CD1c-positive myeloid dendritic cell (primary cell): ENCODE results near the gene SLCO4A1.

ENCODE experiments used
- DNase-seq: peaks from one replicate; pipeline ENCODE4 v3.0.0-alpha.2; 2016; ENCODE audit errors: extremely low spot score

Gene SLCO4A1

DNA sequence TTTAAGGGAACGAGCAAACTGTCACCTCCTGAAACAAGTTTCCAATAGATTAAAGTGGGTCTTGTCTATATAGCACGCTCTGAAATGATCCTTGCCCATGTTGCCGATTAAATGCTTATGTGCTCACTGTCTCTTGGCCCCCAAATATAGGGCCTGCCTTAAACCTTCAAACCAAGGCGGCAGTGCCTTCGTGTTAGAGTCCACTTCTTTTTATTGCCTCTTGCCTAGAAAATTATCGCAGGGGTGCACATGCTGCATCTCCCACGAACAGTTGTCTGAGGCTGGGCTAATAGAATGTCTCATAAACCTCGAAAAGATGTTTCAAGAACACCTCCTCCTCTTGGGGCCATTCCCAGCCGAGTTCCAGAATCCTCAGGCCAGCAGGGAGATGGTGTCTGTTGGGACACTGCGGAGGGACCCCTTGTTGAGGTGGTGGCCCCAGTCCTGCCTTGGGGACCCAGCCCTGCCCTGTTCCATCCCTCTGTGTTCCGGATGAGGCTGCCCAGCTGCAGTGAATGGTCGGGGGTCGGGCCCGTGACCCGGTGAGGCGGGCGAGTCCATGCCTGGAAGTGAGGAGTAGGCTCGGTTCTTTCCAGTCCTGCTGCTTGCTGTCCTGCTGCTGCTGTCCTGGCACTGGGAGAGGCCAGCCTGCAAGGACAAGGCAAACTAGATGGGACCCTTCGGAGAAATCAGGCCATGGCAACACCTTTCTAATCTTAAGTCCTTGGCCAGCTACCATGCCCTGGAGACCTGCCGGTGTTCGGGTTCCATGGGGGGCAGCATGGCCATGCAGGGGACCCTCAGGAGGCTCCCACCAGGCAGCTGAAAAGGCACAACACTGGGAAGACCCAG lies 34.7 kb upstream of the SLCO4A1 start:
- no peak for DNase-seq

DNA sequence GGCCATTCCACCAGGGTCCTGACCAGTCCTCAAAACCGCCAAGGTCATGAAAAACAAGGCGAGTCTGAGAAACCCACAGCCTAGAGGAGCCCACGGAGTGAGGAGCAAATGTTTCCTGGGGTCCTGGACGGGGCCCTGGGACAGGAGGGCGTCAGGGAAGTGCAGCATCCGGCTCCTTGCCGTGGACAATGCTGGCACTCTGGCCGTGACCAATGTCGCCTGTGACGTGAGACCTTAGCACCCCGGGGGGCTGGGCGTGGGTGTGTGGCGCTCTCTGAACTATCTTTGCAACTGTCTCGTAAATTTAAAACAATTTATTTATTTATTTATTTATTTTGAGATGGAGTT lies 34.1 kb upstream of the SLCO4A1 start:
- DNase-seq = no peak

DNA sequence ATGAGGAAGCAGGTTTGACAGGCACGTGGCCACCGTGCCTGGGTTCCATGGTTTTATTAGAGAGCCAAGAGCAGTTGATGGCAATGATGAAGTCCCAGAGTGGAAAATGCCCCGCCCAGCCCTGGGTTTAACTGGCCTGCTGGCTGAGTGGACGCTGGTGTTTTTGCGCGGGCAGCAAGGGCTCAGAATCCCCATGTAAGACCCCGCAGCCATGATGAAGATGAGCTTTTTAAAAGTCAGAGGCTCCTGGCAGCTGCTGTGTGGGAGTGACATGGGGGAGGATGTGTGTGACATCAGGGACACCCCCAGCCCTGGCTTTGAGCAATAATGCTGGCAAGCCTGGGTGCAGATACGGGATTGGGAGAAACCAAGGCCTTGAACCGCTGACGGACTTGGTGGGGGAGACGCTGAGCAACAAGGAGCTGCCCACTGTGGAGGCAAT lies 33.0 kb upstream of the SLCO4A1 start:
- no peak for DNase-seq

DNA sequence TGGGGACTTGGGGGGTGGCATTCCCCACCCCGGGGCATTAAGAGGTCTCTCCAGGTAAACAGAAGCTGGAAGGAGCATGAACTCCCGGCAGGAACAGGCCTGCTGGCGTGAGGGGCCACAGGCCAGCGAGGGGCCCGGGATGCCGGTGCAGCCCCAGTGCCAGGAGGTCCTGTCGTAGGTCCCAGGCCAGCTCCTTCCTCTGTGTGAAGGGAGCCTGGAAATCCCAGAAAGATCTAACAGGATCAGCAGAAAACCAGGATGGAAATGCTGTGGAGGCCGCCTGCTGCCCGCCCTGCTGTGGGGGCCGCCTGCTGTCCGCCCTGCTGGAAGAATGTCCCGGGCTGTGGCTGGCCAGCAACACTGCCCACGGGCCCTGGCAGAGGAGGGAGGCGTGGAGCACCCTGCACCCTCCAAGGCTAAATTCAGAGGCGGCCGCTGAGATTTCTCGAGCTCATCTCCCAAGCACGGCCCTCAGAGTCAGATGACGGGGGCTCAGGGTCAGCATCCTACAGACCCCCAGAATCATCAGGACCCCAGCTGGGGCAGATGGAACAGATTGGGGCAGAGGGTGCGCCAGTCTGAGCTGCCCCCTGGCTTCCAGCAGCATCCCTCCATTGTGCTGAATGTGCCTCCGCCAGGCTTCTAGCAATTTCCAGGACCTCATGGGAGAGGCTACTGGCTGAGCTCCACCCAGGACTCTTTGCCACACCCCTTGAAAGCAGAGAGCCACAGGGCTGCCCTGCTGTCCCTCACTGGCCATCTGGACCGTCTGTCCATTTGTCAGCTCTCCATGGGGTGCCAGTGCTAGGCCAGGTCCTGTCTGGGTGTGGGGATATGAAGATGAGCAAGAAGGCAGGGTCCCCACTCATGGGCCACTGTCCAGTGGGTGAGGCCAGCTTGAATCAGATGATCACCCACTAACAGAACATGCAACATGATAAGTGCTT lies 32.2 kb upstream of the SLCO4A1 start:
- DNase-seq = no peak

DNA sequence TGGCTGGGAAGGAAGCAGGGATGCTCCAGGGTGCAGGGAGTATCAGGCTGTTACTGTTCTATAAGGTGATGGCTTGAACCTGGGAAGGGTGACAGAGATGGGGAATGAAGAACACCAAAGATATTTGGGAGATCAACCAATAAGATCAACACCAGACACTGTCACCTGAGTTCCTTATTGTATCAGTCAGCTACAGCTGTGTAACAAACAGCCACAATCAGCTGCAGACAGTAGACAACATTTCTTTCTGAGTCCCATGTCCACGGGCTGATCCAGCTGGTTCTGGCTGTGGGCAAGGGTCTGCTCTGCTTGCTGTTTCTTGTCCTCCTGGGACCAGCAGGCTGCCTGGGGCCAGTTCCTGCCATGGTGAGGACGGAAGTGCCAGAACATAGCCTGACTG lies 31.3 kb upstream of the SLCO4A1 start:
- DNase-seq = no peak

DNA sequence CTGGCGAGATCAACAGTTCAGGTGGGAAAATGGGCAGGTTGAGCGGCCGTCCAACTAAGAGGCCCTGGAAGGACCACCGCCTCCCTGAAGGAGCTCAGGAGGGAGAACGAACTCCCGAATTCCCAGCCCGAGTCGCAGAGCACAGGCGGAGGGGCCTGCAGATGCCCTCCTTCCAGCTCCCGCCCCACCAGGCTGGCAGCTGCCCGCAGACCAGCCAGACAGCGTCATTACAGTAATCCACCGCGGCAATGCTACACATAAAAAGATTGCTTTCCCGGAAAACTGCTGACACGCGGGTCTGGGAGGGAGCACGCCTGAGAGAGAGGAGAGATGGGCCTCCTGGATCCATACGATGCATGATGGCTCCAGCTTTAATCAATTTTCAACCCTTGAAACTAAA lies 30.5 kb upstream of the SLCO4A1 start:
- DNase-seq = no peak

DNA sequence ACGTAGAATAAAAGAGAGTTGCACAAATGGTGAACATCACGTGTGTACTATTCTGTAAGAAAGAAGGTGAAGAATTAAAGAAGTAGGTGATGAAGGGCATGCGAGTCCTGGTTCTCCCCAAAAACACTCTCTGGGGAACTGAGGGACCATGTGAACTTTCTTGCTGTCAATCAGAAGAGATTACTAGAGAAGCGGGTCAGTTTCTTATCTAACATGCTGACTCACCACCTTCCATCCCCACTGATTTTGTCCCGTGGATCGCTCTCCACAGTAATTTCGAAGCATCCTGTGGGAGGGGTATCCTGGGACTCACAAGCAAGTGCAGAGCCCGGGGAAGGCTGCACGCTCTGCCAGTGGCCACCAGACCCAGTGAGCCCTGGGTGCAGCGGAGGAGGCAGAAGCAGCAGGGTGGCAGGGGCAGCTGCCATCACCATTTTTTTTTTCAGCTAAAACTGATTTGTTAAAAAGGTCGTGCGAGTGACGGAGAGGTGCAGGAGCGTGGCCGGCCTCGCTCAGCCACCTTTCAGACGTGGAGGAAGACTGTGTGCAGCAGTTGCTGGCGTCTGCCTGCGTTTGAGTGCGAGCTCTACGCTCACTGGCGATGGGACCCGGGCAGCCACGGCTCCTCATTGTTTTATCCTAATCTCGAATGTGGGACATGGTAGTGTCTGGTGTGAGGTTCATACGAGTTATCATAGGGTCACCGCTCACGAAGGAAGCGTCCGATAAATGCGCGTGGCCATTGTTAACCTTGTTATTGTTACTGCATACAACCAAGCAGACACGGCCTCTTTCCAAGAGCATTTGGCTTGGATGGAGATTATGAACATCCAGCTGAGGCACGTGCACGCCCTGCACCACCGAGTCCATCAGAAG lies 28.0 kb upstream of the SLCO4A1 start:
- DNase-seq = no peak

DNA sequence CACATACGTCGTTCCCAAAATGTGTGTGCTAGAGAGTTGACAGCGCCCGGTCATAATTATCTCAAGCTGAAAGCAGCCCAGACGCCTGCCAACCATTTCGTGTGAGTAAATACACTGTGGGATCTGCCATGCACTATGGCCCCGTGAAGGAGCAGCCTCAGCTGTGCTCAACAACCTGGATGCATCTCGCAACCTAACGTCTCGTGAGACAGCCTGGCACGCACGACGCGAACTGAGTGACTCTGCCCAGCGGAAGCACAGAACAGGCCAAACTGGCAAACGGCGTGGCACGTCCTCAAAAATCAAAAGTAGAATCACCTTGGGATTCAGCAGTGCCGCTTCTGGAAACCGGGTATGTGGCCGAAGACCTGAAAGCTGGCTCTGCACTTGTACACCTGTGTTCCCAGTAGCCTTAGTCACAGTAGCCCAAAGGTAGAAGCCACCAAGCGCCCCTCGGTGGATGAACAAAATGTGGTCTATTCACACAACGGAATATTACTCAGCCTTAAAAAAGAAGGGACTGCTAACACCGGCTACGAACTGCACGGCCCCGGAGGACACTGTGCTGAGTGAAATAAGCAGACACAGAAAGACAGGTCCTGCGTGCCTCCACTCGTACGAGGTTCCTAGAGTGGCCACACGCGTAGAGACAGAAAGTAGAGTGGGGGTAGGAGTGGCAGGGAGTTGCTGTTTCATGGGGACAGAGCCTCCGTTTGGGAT lies 27.2 kb upstream of the SLCO4A1 start:
- no peak for DNase-seq

DNA sequence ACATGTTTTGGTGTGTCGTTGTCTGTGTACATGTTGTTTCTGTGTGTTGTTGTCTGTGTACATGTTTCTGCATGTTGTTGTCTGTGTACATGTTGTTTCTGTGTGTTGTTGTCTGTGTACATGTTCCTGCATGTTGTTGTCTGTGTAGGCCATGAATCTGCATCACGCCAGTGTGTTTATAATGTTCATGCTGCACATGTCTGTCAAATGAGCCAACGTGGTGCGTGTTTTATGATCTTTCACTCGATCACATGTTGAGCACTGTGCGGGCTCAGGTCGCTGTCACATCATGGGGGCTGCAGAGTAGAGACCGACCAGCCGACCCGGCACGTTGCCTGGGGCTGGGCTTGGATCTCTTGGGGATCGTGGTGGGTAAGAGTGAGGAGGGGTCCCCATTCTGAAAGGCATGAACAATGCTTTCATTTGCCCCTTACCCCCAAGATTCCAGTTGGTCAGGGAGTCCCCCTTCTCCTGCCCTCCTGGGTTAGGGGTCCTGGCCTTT lies 26.5 kb upstream of the SLCO4A1 start:
- DNase-seq = no peak

DNA sequence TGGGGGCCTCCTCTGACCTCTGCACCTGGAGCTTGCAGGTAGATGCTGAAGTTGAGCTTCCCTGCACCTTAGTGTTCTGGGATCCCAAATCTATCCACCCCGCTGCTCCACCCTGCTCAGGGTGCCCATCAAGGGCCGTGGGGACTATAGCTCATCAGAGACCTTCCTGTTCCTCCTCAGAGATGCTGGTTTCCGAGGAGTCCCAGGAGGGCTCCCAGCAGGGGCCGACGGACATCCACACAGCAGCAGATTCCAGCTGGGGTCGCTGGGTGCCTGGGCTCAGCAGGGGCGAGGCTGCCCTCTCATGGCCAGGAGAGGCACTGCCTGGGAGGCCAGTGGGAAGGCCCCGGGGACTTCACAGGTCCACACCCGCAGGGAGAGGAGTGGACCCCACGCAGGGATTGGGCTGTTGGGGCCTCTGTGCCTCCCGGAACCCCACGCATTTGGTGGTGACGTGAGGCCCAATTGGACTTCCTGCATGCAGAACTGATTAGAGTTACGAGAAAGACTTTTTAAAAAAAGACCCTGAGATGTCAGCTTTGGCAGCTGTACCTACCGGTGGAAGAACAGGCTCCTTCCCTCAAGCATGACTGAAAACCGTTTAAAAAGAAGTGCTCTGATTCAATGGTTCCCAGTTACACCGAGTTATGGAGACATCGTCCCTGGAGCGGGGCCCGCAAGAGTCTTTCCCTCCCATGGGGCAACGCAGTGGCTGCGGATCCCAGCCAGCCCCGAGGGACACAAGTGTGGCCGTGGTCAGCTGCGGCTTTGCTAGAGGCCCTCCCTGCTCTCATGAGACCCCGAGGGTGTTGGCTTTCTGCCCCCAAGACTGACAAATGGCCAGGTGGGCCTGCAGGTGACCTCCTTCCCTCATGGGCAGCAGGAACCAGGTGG lies 25.3 kb upstream of the SLCO4A1 start:
- DNase-seq = peak; percentile 75

DNA sequence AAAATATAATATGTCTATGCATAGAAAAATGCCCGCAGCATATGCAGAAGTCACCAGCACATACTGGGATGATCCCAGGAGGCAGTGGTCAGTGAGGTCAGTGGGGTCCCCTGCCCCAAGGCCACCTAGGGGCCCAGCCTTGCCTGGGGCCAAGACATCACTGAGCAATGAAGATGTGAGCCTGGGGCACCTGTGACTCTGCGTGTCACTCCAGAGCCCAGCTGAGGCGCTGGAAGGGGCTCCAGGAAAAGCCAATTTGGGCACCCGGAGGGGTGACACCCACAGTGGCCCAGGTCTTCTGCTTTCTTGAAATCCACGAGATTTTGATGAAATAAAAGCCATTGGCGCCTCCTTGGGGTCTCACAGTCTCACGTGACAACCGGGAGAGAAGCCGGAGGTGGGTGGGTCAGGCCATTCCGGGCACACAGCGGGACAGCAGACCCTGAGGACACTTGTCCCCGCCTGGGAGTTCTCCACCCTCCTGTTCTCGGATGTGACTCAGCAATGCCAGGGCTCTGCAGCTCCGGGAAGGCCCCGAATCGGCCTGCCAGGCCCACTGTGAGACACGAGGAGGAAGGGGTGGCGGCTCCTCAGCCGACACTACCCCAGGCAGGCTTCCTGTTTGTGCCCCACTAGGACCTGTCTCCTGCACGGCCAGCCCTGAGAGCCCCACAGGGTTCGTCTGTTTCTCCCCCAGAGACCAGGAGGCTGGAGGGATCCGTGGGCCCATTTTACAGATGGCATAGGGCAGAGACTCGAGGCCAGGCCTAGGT lies 24.4 kb upstream of the SLCO4A1 start:
- peak; percentile 80 for DNase-seq

DNA sequence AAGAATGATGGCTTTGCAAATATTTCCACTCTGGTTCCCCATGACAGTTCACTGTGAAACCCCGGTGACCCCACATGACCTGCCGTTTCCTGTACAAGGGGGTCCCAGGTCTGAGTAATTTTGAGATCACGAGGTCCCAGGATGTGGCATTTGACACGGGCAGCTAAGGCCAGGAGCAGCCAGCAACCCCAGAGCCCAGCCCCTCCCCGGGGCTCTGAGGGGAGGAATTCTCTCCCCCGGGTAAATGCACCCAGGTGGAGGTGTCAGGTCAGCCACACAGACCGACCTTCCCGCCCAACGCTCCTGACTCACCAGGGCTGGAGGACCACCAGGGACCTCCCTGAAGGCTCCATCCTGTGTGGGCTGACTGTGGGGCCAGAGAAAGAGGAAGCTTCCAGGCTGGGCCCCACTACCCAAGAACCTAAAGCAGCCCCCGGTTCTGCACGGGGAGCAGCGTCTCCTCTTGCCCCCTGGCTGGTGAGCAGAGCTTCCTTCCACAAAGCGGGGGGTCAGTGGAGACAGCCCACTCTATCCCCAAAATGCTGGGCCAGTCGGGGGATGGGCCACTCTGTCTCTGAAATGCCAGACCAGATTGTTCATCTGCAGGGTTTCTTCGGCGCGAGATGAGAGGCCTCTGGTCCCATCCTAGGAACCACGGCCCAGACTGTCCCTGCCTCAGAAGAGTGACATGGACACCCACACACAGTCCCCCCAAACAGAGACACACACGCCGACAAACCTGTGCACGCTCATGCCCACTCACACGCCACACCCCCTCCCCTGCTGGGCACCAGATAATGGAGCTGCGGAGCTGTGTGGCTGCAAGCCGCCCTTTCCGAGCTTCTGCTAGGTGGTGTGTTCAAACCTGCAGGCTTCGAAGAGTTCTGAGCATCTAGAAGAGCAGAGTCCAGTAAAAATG lies 23.4 kb upstream of the SLCO4A1 start:
- peak; percentile 51 for DNase-seq

DNA sequence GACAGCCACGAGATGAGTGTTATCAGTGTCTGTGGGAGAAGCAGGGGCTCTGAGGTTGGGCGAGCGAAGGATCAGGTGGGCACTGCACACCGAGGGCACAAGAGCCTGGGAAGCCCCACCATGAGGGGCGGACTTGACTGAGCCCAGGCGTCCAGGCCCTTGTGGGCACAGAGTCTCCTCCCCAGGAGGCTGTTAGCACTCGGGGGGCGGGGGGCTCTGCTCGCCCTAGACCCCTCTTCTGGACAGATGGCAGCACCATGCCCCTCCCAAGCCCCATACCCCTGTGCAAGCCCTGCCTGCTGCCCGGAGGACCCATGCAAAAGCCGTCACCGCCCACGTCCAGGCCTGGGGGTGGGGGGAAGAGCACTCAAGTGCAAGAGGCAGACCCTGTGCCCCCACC lies 21.7 kb upstream of the SLCO4A1 start:
- no peak for DNase-seq

DNA sequence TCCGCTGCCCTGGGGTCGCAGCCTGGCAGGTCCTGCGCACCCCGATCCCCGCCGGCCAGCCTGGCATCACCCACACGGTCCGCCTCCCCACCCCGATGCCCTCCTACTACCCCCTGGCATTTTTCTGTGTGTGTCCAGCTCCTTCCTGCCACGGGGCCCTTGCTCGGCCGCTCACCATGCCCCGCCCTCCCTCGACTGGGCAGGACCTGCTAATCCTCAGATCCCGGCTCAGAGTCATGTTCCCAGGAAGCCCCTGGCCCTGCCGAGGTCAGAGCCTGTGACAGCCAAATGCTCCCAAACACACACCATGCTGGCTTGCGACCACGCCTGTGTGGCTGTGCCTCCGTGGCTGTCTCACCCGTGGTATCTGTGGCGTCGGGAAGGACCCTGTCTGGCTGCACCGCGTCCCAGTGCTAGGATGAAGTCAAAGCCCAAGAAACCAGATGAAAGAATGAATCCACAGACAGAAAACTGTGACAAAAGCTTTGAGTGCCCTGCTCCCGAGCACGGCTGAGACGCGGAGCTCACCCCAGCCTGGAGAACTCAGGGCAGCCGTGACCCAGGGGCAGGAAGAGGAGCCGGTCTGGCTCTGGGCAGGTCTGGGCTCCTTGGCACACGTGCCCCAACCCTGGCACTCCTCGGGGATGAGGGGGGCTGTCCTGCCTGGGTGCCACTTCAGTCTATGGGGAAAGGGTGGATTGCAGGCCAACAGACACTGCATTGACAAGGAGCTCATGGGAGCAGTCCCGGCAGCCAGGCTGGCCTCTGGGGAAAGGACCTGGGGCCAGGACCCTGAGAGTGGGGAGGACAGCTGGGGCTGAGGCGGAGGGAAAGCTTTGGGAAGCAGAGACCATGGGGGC lies 20.8 kb upstream of the SLCO4A1 start:
- DNase-seq = no peak

DNA sequence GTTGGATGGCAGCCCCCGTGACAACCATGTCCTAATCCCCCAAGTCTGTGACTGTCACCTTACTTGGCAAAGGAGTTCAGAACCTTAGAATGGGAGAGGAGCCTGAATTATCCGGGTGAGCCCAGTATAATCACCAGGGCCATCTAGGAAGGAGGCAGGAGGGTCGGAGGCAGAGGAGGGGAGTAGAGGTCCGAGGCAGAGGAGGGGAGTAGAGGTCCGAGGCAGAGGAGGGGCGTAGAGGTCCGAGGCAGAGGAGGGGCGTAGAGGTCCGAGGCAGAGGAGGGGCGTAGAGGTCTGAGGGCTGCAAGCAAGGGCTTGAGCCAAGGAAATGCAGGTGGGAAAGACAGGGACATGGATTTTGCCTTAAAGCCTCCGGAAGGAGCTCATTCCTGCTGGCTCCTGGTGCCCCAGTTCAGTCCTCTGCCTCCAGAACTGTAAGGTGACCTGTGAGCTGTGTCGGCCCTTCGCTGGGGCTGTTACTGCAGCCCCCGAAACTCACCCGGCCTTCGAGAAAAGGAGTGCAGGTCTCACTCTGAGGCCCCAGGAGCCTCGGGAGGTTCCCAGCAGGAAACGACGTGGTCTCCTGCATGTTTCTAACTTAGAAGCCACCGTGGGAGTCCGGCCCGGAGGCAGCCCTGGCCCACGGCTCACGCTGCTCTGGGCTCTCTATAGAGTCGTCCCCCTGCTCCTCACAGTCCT lies 20.0 kb upstream of the SLCO4A1 start:
- no peak for DNase-seq

DNA sequence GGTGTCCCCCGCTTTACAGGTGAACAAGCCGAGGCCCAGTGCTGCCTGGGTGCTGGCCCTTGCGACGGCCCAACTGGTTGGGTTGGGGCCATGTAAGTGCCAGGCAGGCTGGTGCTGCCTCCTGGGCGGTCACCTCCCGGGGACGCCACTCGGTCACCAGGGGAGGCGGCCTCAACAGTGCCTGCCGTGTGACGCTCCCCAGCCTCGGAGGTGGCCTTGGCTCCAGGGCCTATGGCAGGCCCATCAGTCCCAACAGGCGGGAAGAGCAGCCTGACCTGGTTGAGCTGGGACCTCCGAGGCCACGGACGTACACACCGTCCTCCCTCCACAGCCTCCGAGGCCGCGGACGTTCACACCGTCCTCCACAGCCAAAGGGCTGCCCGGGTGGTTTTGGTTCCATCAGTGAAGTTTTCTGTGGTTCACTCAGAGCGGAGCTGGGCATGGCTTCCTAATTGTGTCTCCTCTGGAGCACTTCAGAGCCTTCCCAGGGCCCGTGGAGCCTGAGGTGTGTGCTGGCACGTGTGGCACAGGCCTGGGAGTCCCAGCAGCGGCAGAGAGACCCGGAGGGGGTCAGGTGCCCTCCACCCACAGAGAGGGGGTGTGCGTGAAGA lies 19.3 kb upstream of the SLCO4A1 start:
- peak; percentile 3 for DNase-seq
